ENCODE results near the gene CD47. TPM values are rescaled to one million over a fixed set of nuclear protein-coding genes. Genes with fewer than 3 reads are reported as not detected.

CD47 gene
- total RNA-seq, 2 donors from 2014 or later = 83.0 to 158 TPM

GRCh38 chr3:108022256-108023150, 68.3 kb downstream of the CD47 start:
- Mint-ChIP-seq H3K9me3 (no peaks in the 10 kb centered on the region), H3K36me3 (peaks cover 5 to 7% of the 10 kb centered on the region in 2 donors), H3K27ac (peak overlapping the region in 1 of 2 donors; percentile 39)
- ATAC-seq (no peak), DNase-seq (ENCODE audit: low spot score in 2 of 2) (no peak)

- ATAC-seq (no peak), DNase-seq (ENCODE audit: low spot score in 2 of 2) (no peak)
- H3K9me3 Mint-ChIP-seq = peaks cover 0 to 4% of the 10 kb centered on the region in 2 donors
- no peak overlapping the region for H3K27ac Mint-ChIP-seq
- peaks cover 0 to 9% of the 10 kb centered on the region in 2 donors for H3K36me3 Mint-ChIP-seq
These were observed 69.3 kb downstream of the CD47 start for GRCh38 chr3:108021533-108021932.

- Mint-ChIP-seq H3K36me3 (peaks cover 0 to 12% of the 10 kb centered on the region in 2 donors), H3K27ac (no peak overlapping the region), H3K9me3 (peaks cover 0 to 6% of the 10 kb centered on the region in 2 donors)
- ATAC-seq = no peak
- DNase-seq (ENCODE audit: low spot score in 2 of 2) = no peak
These were observed 69.7 kb downstream of the CD47 start for GRCh38 chr3:108021131-108021530.

GRCh38 chr3:108018552-108018951, 72.3 kb downstream of the CD47 start:
- Mint-ChIP-seq H3K36me3 (peaks cover 0 to 16% of the 10 kb centered on the region in 2 donors), H3K27ac (peak overlapping the region in 1 of 2 donors; percentile 17), H3K9me3 (peaks cover 0 to 6% of the 10 kb centered on the region in 2 donors)
- DNase-seq (ENCODE audit: low spot score in 2 of 2) = no peak
- no peak for ATAC-seq

- no peak for ATAC-seq
- Mint-ChIP-seq H3K27ac (no peak overlapping the region), H3K36me3 (peaks cover 0 to 16% of the 10 kb centered on the region in 2 donors)
These were observed 73.2 kb downstream of the CD47 start for GRCh38 chr3:108017587-108017986.

GRCh38 chr3:108014943-108015342, 75.9 kb downstream of the CD47 start:
- ATAC-seq = no peak
- peaks cover 0 to 13% of the 10 kb centered on the region in 2 donors for H3K36me3 Mint-ChIP-seq
- H3K9me3 Mint-ChIP-seq = peaks cover 0 to 6% of the 10 kb centered on the region in 2 donors
- H3K27ac Mint-ChIP-seq = peak overlapping the region in 1 of 2 donors; percentile 19
- DNase-seq (ENCODE audit: low spot score in 2 of 2) = no peak

More at GRCh38 chr3:108017587-108017986, 73.2 kb downstream of the CD47 start:
- no peak for DNase-seq (ENCODE audit: low spot score in 2 of 2)
- peaks cover 0 to 6% of the 10 kb centered on the region in 2 donors for H3K9me3 Mint-ChIP-seq

- DNase-seq (ENCODE audit: low spot score in 2 of 2) (no peak), ATAC-seq (no peak)
- Mint-ChIP-seq H3K9me3 (peaks cover 0 to 6% of the 10 kb centered on the region in 2 donors), H3K36me3 (peaks cover 0 to 11% of the 10 kb centered on the region in 2 donors), H3K27ac (no peak overlapping the region)
These were observed 77.4 kb downstream of the CD47 start for GRCh38 chr3:108013141-108014055.

- DNase-seq (ENCODE audit: low spot score in 2 of 2) (no peak), ATAC-seq (no peak)
- peaks cover 0 to 6% of the 10 kb centered on the region in 2 donors for H3K9me3 Mint-ChIP-seq
- H3K36me3 Mint-ChIP-seq = peaks cover 0 to 11% of the 10 kb centered on the region in 2 donors
- H3K27ac Mint-ChIP-seq = no peak overlapping the region
These were observed 78.5 kb downstream of the CD47 start for GRCh38 chr3:108012304-108012703.

- Mint-ChIP-seq H3K9me3 (peaks cover 0 to 3% of the 10 kb centered on the region in 2 donors), H3K27ac (no peak overlapping the region), H3K36me3 (peaks cover 0 to 8% of the 10 kb centered on the region in 2 donors)
- no peak for ATAC-seq
- no peak for DNase-seq (ENCODE audit: low spot score in 2 of 2)
These were observed 79.2 kb downstream of the CD47 start for GRCh38 chr3:108011616-108012015.

- no peak for ATAC-seq
- no peak overlapping the region for H3K27ac Mint-ChIP-seq
- no peaks in the 10 kb centered on the region for H3K36me3 Mint-ChIP-seq
- no peaks in the 10 kb centered on the region for H3K9me3 Mint-ChIP-seq
- no peak for DNase-seq (ENCODE audit: low spot score in 2 of 2)
These were observed 81.7 kb downstream of the CD47 start for GRCh38 chr3:108008931-108009639.

GRCh38 chr3:108008106-108008505, 82.7 kb downstream of the CD47 start:
- no peaks in the 10 kb centered on the region for H3K36me3 Mint-ChIP-seq
- ATAC-seq = no peak

GRCh38 chr3:108006881-108007331, 83.9 kb downstream of the CD47 start:
- DNase-seq (ENCODE audit: low spot score in 2 of 2) (no peak), ATAC-seq (no peak)
- no peak overlapping the region for H3K27ac Mint-ChIP-seq
- H3K9me3 Mint-ChIP-seq = no peaks in the 10 kb centered on the region
- H3K36me3 Mint-ChIP-seq = no peaks in the 10 kb centered on the region

More at GRCh38 chr3:108008106-108008505, 82.7 kb downstream of the CD47 start:
- no peaks in the 10 kb centered on the region for H3K9me3 Mint-ChIP-seq
- no peak for DNase-seq (ENCODE audit: low spot score in 2 of 2)
- H3K27ac Mint-ChIP-seq = no peak overlapping the region

GRCh38 chr3:108006077-108006771, 84.6 kb downstream of the CD47 start:
- no peak for ATAC-seq
- no peaks in the 10 kb centered on the region for H3K36me3 Mint-ChIP-seq
- no peaks in the 10 kb centered on the region for H3K9me3 Mint-ChIP-seq
- H3K27ac Mint-ChIP-seq = no peak overlapping the region
- no peak for DNase-seq (ENCODE audit: low spot score in 2 of 2)

- no peaks in the 10 kb centered on the region for H3K36me3 Mint-ChIP-seq
- ATAC-seq = no peak
These were observed 86.2 kb downstream of the CD47 start for GRCh38 chr3:108004647-108005046.

GRCh38 chr3:108001457-108001856, 89.4 kb downstream of the CD47 start:
- DNase-seq (ENCODE audit: low spot score in 2 of 2) = no peak
- H3K9me3 Mint-ChIP-seq = peaks cover 0 to 4% of the 10 kb centered on the region in 2 donors
- no peak overlapping the region for H3K27ac Mint-ChIP-seq
- ATAC-seq = no peak
- H3K36me3 Mint-ChIP-seq = no peaks in the 10 kb centered on the region

More at GRCh38 chr3:108004647-108005046, 86.2 kb downstream of the CD47 start:
- no peaks in the 10 kb centered on the region for H3K9me3 Mint-ChIP-seq
- no peak overlapping the region for H3K27ac Mint-ChIP-seq
- no peak for DNase-seq (ENCODE audit: low spot score in 2 of 2)
